ENCODE results near the gene MYRIP.

MYRIP gene

GRCh38 chr3:39910135-39910534 is 100.7 kb downstream of the MYRIP start:
- no peak for DNase-seq

DNA sequence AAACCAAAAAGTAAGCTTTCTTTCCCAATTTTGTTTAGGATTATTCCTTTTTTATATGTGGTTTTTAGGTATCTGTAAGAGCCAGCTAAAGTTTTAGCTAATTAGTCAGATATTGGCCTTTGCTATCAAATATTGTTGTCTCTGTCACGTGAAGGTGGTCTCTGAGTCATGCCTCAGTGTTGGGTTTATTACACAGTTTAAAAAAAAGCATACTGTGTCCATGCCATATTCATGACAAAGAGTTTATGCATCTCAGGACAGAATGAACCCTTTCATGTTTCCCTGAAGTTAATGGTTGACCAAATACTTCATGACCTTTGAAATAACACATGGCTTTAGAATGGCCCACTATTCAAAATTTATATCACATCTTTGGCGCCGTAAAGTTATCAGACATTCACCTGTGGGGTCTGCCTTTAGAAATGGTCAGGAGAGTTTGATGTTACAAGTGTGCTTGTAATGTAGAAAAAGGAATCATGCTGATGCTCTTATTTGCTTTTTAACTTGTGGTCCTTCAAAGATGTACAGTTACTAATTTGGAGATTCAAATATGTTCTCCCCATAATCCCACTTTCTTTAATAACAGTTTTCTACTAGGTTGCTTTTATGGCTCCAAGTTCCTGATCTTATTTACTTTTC is 101.5 kb downstream of the MYRIP start:
- no peak for DNase-seq

- DNase-seq: no peak
Measured at GRCh38 chr3:39911465-39912309, 102.3 kb downstream of the MYRIP start.

DNA sequence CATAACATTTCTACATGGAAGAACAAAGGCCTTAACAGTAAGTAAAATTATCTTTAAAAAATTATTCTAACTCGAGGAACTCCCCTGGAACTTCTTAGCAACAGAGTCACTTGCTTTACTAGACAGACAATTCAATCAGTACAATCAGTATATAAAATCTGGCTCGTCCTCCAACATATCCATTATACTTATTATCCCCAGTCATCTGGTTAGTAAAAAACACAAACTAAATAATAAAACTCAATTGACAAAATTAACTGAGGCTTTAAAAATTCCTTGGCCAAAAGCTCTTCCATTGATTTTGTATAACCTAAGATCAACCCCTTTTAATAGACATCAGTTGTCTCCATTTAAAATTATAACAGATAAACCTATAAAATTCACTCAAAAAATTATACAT is 105.6 kb downstream of the MYRIP start:
- DNase-seq: no peak

DNA sequence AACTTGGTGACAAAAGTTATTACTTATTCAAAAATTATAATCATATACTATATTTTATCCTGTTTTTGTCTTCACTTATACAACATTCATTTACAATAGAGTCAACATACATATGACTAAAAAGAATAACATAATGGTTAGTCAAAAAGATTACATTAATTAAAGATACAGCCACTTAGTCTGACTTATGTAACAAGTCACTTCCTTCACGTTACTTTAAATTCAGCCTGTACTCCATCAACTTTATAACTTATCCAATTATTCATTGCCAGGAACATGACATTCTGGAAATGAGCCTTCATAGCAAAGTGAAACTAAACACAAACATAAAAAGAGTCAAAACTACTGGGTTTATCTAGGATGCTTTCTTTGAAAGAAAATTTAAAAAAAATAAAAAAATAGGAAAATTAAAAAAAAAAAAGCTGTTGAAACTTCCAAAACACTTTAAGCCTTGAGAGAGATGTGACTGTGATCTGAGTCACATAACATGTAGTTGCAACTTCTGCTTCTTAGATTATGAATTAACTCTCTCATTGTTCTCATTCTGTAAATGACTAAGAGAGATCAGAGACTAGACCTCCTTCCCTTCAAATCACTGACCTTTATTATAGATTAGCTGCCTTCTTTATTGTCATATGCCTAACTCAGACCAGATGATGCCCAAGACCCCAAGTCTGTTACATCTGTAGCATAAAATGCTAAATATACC is 107.8 kb downstream of the MYRIP start:
- DNase-seq: no peak

DNA sequence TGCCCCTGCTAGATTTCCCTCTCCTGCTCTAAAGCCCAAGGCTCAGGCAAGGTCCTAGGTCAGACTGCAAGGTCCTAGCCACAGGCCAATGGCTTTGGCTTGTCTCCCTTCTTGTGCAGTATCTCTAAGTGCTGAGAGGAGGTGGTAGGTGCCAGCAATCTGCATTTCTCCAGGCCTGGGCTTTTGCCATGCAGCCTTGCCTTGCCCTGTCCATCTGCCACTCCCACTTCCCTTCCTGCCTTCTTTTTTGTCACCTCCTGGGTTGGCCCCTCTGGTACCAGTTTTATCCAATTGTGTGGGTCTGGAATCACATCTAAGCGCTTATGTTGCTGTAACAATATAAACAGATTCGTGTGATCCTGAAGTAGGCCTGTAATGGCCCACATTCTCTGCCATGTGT is 109.9 kb downstream of the MYRIP start:
- DNase-seq: no peak

- no peak for DNase-seq
Measured at GRCh38 chr3:39920271-39920670, 110.9 kb downstream of the MYRIP start.

GRCh38 chr3:39927479-39927878 is 118.1 kb downstream of the MYRIP start:
- DNase-seq: no peak

DNA sequence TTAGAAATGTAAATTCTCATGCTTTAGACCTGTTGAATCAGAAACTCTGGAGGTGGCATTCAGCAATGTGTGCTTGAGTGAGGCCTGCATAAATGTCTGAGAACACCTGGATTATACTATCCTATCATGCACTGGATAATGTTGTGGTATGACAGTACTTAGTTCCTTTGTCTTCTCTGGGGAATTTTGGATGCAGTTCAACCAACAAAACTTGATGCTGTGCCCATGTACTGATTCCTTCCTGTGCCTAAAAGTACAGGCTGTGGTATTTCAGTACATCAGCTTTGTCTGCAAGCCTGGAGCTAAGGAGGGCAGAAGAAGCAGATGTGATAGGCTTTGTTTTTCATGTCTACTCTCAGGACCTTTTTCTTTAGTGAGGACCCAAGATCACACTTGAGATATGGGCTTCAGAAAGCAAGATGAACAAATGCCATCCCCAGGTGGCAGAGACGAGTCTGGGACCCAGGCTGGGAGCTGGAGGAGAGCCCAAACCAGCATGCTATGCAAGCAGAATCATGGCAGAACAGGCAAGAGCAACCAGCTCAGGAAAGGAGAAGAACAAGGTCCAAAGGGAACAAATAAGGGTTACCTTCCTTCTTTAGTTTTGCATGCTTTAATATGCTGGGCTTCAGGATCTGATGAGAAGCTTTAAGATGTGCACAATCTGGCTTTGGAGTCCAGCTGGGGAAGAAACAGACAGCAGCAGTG is 124.7 kb downstream of the MYRIP start:
- DNase-seq: no peak

DNA sequence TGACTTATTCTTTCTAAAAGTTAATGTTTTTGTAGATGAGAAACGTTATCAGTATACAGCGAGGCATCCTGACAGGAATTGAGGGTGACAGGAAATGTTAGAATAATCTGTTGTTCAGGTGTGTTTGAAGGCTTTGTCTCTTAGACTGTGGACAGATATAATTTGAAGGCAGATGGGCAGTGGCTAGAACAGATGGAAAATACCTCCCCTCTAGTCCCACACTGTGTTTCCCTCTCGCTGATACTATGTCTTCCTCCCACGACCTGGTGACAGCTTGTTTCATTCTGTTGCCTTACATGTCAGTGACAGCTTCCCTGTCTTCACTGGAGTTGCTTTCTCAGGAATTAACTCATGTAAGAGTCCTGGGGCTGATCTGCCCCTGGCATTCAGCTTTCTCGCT is 125.3 kb downstream of the MYRIP start:
- DNase-seq: no peak

GRCh38 chr3:39935261-39935660 is 125.9 kb downstream of the MYRIP start:
- no peak for DNase-seq

DNA sequence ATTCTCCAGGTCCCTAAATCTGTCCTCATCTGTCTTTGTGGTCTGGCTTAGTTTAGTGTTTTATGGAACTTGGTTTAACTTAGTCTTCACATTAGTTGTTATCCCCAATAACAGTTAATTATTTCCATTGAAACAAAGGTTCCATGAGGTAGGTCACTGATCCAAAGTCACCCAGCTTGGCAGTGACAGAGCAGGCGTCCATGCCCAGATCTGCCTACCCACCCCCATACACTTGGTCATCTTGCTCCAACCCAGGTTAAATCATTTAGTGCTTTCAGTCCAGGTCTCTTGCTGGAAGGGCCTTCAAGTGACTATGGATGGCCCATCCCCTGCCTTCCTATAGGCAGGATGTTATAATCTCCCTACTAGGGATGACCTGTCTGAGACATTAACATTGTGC is 127.4 kb downstream of the MYRIP start:
- DNase-seq: no peak

DNA sequence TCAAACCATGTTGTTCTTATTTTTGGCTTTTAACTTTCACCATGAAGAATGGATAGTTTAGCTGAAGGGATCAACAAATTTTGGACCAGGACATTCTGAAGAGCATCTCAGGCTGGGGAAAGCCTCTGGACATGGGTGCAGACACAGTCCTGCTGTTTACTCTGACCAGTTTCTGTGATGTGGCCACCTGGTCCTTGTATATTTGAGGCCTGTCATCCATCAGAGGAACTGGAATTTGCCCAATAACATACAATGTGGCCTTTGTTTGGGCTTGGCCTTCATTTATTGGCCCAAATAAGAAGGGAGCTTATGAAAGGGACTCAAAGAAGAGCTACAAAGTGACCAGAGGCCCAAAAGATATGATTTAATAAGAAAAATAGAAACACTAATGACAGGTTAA is 127.9 kb downstream of the MYRIP start:
- no peak for DNase-seq

DNA sequence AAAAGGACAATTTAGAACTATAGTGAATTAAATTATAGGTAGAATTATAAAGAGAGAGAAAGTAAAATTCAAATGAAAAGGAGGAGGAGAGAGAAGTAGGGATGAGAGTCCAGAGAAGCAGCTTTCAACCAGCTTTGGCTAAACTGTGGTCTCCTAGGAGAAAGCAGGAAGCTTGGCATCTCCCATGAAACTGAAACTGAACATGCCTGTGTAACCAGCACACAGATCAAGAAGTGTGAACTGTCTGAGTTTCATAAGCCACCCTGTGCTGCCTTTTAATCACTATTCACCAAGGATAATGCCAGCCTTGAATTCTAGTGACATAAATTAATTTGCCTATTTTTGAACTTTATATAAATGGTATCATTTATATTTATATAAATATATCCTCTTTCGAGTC is 128.5 kb downstream of the MYRIP start:
- DNase-seq: no peak

- DNase-seq: no peak
Measured at GRCh38 chr3:39941931-39942330, 132.5 kb downstream of the MYRIP start.

GRCh38 chr3:39960515-39961191 is 151.2 kb downstream of the MYRIP start:
- DNase-seq: no peak

DNA sequence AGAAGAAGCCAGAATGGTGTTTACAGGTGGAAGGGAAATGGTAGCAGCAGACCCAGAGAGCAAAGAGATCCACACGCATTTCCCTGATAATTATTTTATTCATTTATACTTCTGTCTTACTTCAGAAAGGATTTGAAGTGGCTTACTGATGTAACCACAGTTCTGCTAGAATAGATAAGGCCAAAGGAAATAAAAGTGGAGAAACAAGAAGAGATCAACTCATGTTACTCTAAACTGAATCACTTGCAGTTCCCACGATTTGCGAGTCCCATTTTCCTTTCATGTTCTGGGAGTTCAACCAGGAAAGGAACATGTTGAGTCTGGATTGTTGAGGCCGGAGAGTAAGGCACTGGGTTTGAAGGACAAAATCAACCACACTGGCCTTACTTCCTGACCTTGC is 151.8 kb downstream of the MYRIP start:
- DNase-seq: no peak

- no peak for DNase-seq
Measured at GRCh38 chr3:39962581-39962980, 153.2 kb downstream of the MYRIP start.

DNA sequence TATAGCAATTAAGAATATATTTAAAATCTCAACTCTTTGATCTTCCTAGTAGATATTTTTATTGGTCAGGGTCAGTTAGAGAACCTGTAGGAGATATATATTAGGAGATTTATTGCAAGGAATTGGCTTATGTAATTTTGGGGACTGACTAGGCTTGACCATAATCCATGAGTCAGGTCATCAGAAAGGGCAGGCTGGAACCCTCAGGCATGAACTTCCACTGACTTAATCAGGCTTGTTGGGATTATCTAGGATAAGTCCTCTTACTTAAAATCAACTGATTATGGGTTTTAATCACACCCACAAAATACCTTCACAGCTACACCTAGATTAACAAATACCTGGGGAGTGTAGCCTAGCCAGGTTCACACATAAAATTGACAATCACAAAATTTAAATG is 156.1 kb downstream of the MYRIP start:
- no peak for DNase-seq

GRCh38 chr3:39965997-39966396 is 156.6 kb downstream of the MYRIP start:
- DNase-seq: no peak

- no peak for DNase-seq
Measured at GRCh38 chr3:39970982-39971381, 161.6 kb downstream of the MYRIP start.

- no peak for DNase-seq
Measured at GRCh38 chr3:39971559-39972031, 162.2 kb downstream of the MYRIP start.

GRCh38 chr3:39972508-39972907 is 163.1 kb downstream of the MYRIP start:
- DNase-seq: no peak

Measured in stimulated activated CD4-positive, alpha-beta T cell treated with anti-CD3 and anti-CD28 coated beads, Interleukin-15, amount 100 ng/mL, for 24 hours (primary cell).